ENCODE results near the gene EYS. TPM values are rescaled to one million over a fixed set of nuclear protein-coding genes. Genes with fewer than 3 reads are reported as not detected.

The EYS gene
- total and polyA plus RNA-seq, 2 of the 13 experiments (the other 11 are each of a cell fraction or from before 2014, with no cell fraction given) = 0.04 to 0.07 TPM

GRCh38 chr6:63859528-63859927 is 1847.5 kb downstream of the EYS start (continued):
- TF ChIP-seq ZNF605 (CRISPR knock-in tag; IDR thresholded peaks at IDR 0.05) = no peak
- no peak for TF ChIP-seq ZSCAN9 (CRISPR knock-in tag; IDR thresholded peaks at IDR 0.05; ENCODE audit: borderline replicate concordance)
- no peak for TF ChIP-seq ZNF263 (CRISPR knock-in tag; IDR thresholded peaks at IDR 0.05)
- TF ChIP-seq ZNF552 (CRISPR knock-in tag; IDR thresholded peaks at IDR 0.05; ENCODE audit: borderline replicate concordance) = no peak
- TF ChIP-seq ZNF180 (CRISPR knock-in tag; IDR thresholded peaks at IDR 0.05; ENCODE audit: borderline replicate concordance, low read depth) = no peak
- TF ChIP-seq BCL6 (CRISPR knock-in tag; IDR thresholded peaks at IDR 0.05) = no peak
- no peak for TF ChIP-seq CREBL2 (CRISPR knock-in tag; IDR thresholded peaks at IDR 0.05; ENCODE audit: borderline replicate concordance)
- no peak for TF ChIP-seq KIAA2018 (CRISPR knock-in tag; IDR thresholded peaks at IDR 0.05; ENCODE audit: borderline replicate concordance)
- TF ChIP-seq CSRNP2 (CRISPR knock-in tag; conservative IDR thresholded peaks at IDR 0.05; ENCODE audit: low read depth) = no peak
- TF ChIP-seq ZNF281 (CRISPR knock-in tag; IDR thresholded peaks at IDR 0.05; ENCODE audit: borderline replicate concordance) = no peak

Measured in HepG2 (cell line).